HepG2 (cell line): ENCODE data around the gene LRP1-AS. TPM values are rescaled to one million over a fixed set of nuclear protein-coding genes. Genes with fewer than 3 reads are reported as not detected.
A peak's percentile ranks its signal among the peaks of the same experiment; 100 is the strongest.

Experiments used
- ATAC-seq: fragments of 200-7000 bp; cut with Tn5 transposase; 3 replicates; pipeline ENCODE4 v1.9.1; 2020; ENCODE audit warnings: mild to moderate bottlenecking, moderate library complexity
- BruUV-seq: library from RNA; stranded (reverse); fragments of 400-500 nt; replicated peaks from 2 replicates; lab custom pipeline; 2021; lab: Mats Ljungman, UMichigan
- CTCF ChIA-PET: fragments of 300-600 bp; formaldehyde crosslinking; extraction: SDS; loops from one replicate; lab custom pipeline; 2021; ENCODE audit warnings: low total read pairs, inconsistent platforms, low intra/inter-chr PET ratio; lab: Yijun Ruan, JAX
- POLR2A ChIA-PET: fragments of 350-600 bp; sonication (Branson Sonifier 250); formaldehyde crosslinking; loops from one replicate; lab custom pipeline; 2020; ENCODE audit warnings: antibody characterized with exemption, inconsistent platforms; lab: Yijun Ruan, JAX
- DNase-seq: peaks from one replicate; pipeline ENCODE4 v3.0.0-alpha.2; 2015; ENCODE audit warnings: low spot score
- FAIRE-seq: peaks from 3 replicates; lab custom pipeline; 2011; peaks lifted over from hg19 to GRCh38; lab: Jason Lieb, UNC
- H2AFZ ChIP-seq: one replicate; pipeline ENCODE4 v1.6.1; 2011; ENCODE audit warnings: low read length, inconsistent platforms
- H3K27ac ChIP-seq: fragments of 300-600 bp; 3 replicates; pipeline ENCODE4 v1.8.0; 2011; ENCODE audit warnings: mixed run types, mild to moderate bottlenecking, mixed read lengths, low read length, inconsistent platforms; ENCODE audit not compliant: insufficient read depth; ENCODE audit errors: extremely low read length
- H3K27me3 ChIP-seq, 2 experiments: fragments of 200-600 bp in 1 of 2; 2 replicates in 1 of 2; 3 replicates in 1 of 2; pipeline versions ENCODE4 v1.6.0 to v1.8.0; 2011; ENCODE audit warnings: low read length in 2 of 2, mild to moderate bottlenecking in 2 of 2, moderate library complexity in 2 of 2, inconsistent platforms in 1 of 2; ENCODE audit not compliant: insufficient read depth in 2 of 2, control insufficient read depth in 1 of 2
- H3K36me3 ChIP-seq, 2 experiments: fragments of 200-600 bp in 1 of 2; replicated peaks in 1 of 2; 2 replicates in 1 of 2; 3 replicates in 1 of 2; pipeline versions ENCODE4 v1.5.1 to v1.8.0; 2011; ENCODE audit warnings: low read length in 2 of 2, inconsistent platforms in 1 of 2; ENCODE audit not compliant: insufficient read depth in 2 of 2, control insufficient read depth in 1 of 2
- H3K4me1 ChIP-seq: 2 replicates; pipeline ENCODE4 v1.5.1; 2012; ENCODE audit warnings: low read length, inconsistent platforms; ENCODE audit not compliant: insufficient read depth
- H3K4me2 ChIP-seq: 2 replicates; pipeline ENCODE4 v1.6.0; 2011; ENCODE audit warnings: low read depth, low read length, inconsistent platforms
- H3K4me3 ChIP-seq, 3 experiments: fragments of 200-600 bp in 1 of 3; sonication (generic), shearing (Covaris generic) in 1 of 3; replicated peaks in 1 of 3; 2 replicates each; pipeline ENCODE4 v1.5.1; 2011 to 2016; ENCODE audit warnings: low read length in 3 of 3, inconsistent platforms in 2 of 3, low read depth in 2 of 3, mild to moderate bottlenecking in 2 of 3, control low read depth in 1 of 3, mixed read lengths in 1 of 3; ENCODE audit not compliant: insufficient read depth in 1 of 3
- H3K79me2 ChIP-seq: one replicate; pipeline ENCODE4 v1.6.1; 2011; ENCODE audit warnings: low read length, inconsistent platforms; ENCODE audit not compliant: insufficient read depth
- H3K9ac ChIP-seq: 2 replicates; pipeline ENCODE4 v1.6.0; 2011; ENCODE audit warnings: mild to moderate bottlenecking, low read depth, low read length, inconsistent platforms; ENCODE audit not compliant: insufficient read depth
- H3K9me3 ChIP-seq: 2 replicates; pipeline ENCODE4 v1.5.1; 2012; ENCODE audit warnings: mild to moderate bottlenecking, low read length
- H4K20me1 ChIP-seq: 2 replicates; pipeline ENCODE4 v1.6.0; 2011; ENCODE audit warnings: inconsistent platforms, mild to moderate bottlenecking, low read length, moderate library complexity; ENCODE audit not compliant: insufficient read depth
- TSC22D2 ChIP-seq: sonication (generic); formaldehyde crosslinking; IDR thresholded peaks from 2 replicates; pipeline ENCODE4 v1.5.1; 2020; ENCODE audit warnings: missing genetic modification reagents, mild to moderate bottlenecking, borderline replicate concordance
- XRCC5 ChIP-seq: fragments of 200-400 bp; formaldehyde crosslinking; optimal IDR thresholded peaks from 2 replicates; pipeline ENCODE3; 2017; ENCODE audit warnings: mild to moderate bottlenecking, low read length
- ZNF468 ChIP-seq: sonication (generic); formaldehyde crosslinking; IDR thresholded peaks from 2 replicates; pipeline ENCODE4 v1.8.0; 2022; ENCODE audit warnings: mild to moderate bottlenecking, moderate library complexity, missing genetic modification reagents
- ZNF607 ChIP-seq: sonication (generic); formaldehyde crosslinking; IDR thresholded peaks from 2 replicates; pipeline ENCODE4 v1.5.1; 2020; ENCODE audit warnings: missing genetic modification reagents, mild to moderate bottlenecking, borderline replicate concordance
- WGBS: methylation state at CpG from one replicate; pipeline ENCODE4 v1.1.6; 2017; ENCODE audit warnings: low lambda C conversion rate; 5-methylcytosine and 5-hydroxymethylcytosine counted together
- in situ Hi-C: cut with HindIII; loops from 2 replicates; pipeline ENCODE4 v1.10.0; 2017; ENCODE audit warnings: low pct_unique_long_range_greater_than_20kb; ENCODE audit not compliant: extremely low pct_ligation_motif_present
- intact Hi-C: fragments of 100-400 bp; cut with micrococcal nuclease; formaldehyde crosslinking; loops from one replicate; pipeline ENCODE4 v1.10.0; 2022; ENCODE audit not compliant: unreplicated experiment
- polyA plus RNA-seq, 8 experiments: library from polyadenylated mRNA; depleted of rRNA in 3 of 8; stranded (reverse) in 7 of 8; unstranded in 1 of 8; fragments of >200 nt; fragmentation: Illumina TruSeq in 4 of 8; extraction: Trizol in 4 of 8; gene quantifications; 2 replicates each; pipeline versions ENCODE4 v1.2.1 to v1.2.3, GENCODE V29; 2011 to 2016; ENCODE audit warnings: low read depth in 4 of 8, missing spikeins in 1 of 8, mixed read lengths in 1 of 8; ENCODE audit not compliant: insufficient read depth in 1 of 8
- total RNA-seq, 5 experiments: library from RNA; depleted of rRNA; stranded (reverse); fragments of >200 nt; fragmentation: Illumina TruSeq; extraction: Trizol; gene quantifications; 2 replicates each; pipeline ENCODE4 v1.2.3, GENCODE V29; 2016; ENCODE audit warnings: low read depth in 1 of 5
- TF ChIP-seq, protein P1 (sequence below): sonication (generic); formaldehyde crosslinking; IDR thresholded peaks from 2 replicates; pipeline ENCODE4 v1.5.0; 2020; ENCODE audit warnings: mild to moderate bottlenecking, missing genetic modification reagents
- TF ChIP-seq, protein P2 (sequence below): sonication (generic); formaldehyde crosslinking; IDR thresholded peaks from 2 replicates; pipeline ENCODE4 v1.4.0; 2020; ENCODE audit warnings: missing genetic modification reagents
- TF ChIP-seq, protein P3 (sequence below): sonication (generic); formaldehyde crosslinking; IDR thresholded peaks from 2 replicates; pipeline ENCODE4 v1.5.1; 2020; ENCODE audit warnings: mild to moderate bottlenecking, missing genetic modification reagents, moderate library complexity
- TF ChIP-seq, protein P4 (sequence below): fragments of 450-650 bp; IDR thresholded peaks from 2 replicates; pipeline ENCODE4 v1.6.1; 2017
- TF ChIP-seq, protein P5 (sequence below): sonication (generic); formaldehyde crosslinking; conservative IDR thresholded peaks from 2 replicates; pipeline ENCODE4 v1.8.0; 2022; ENCODE audit warnings: low read depth, missing genetic modification reagents

LRP1-AS gene
- total and polyA plus RNA-seq, 2 of the 13 experiments (the other 11 are each of a cell fraction or from before 2014, with no cell fraction given) = 0.20 TPM; not detected in 1

DNA sequence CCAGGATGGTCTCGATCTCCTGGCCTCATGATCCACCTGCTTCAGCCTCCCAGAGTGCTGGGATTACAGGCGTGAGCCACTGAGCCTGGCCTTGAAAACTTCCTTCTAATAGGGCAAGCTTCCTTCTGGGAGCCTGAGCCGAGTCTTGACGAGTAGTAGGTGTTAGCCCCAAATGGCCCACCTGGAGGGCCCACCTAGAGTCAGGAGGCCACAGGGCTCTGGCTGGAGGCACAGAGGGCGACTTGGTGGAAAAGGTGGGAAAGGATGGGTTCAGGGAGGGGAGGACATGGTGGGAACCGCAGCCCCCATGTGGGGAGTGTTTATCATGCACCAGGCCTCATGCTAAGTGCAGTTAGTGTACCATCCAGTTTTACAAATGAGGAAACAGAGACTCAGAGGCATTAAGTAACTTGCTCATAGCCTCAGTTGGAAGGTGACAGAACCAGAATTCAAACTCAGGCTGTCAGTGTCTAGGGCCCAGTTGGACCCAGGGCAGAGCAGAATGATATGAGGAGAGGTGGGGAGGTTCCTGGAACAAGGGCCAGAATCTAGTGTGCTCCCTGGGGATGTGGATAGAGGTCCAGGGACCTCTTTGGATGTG lies 3.1 kb upstream of the LRP1-AS start (continued):
- TF ChIP-seq, protein P1, sequence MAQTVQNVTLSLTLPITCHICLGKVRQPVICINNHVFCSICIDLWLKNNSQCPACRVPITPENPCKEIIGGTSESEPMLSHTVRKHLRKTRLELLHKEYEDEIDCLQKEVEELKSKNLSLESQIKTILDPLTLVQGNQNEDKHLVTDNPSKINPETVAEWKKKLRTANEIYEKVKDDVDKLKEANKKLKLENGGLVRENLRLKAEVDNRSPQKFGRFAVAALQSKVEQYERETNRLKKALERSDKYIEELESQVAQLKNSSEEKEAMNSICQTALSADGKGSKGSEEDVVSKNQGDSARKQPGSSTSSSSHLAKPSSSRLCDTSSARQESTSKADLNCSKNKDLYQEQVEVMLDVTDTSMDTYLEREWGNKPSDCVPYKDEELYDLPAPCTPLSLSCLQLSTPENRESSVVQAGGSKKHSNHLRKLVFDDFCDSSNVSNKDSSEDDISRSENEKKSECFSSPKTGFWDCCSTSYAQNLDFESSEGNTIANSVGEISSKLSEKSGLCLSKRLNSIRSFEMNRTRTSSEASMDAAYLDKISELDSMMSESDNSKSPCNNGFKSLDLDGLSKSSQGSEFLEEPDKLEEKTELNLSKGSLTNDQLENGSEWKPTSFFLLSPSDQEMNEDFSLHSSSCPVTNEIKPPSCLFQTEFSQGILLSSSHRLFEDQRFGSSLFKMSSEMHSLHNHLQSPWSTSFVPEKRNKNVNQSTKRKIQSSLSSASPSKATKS = no peak

DNA sequence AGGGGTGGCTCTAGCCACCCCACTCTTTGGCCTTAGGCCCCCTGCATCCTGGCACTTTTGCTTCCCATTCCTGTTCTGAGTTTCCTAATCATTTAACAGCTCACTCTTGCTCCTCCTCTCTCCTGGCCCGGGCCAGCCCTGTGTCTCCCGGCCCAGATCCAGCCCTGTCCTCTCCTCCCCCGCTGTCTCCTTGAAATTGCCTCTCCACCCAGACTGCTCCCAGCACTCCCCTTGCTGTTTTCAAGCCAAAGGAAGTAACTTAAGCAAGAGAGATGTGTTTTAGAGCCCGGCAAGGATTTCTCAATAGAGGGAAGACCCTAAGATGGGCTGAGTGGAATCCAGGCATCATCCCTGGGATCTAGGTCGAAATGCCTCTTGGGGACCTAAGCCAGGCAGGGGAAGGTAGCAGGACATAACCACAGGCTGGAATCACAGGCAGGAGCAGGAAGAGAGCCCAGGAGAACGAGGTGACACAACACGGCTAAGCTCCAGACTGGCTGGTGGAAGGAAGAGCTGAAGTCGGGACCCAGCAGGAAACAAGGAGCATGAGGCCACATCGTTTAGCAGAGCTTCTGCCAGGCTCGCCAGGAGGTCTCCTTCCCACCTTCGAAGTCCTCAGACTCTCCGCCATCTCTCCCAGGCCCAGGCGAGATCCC lies 2.0 kb upstream of the LRP1-AS start:
- Histone ChIP-seq H3K4me3 (peak overlapping the region in 1 of 3 experiments; percentile 35; a peak in 2 of 6 replicates), H3K36me3 (peaks cover 26 to 27% of the 10 kb centered on the region in 2 experiments), H4K20me1 (no peaks in the 10 kb centered on the region), H2AFZ (no peak overlapping the region), H3K4me2 (peak overlapping the region; percentile 45), H3K79me2 (peaks cover 3% of the 10 kb centered on the region), H3K9me3 (no peaks in the 10 kb centered on the region), H3K4me1 (peaks cover 98% of the 10 kb centered on the region), H3K9ac (peak overlapping the region; percentile 55), H3K27ac (peak overlapping the region; percentile 92), H3K27me3 (no peaks in the 10 kb centered on the region)
- intact Hi-C loops = no loop called here
- POLR2A ChIA-PET = interaction anchor here (0.8 to 11.4 kb wide), 19 partner anchors 9 to 426 kb away, joined by 3 to 827 read pairs (median 6); partner anchors contain the start of genes LRP1, NAB2, NEMP1 and SHMT2
- 12% methylated on average over 13 of the region's 13 CpGs for WGBS
- in situ Hi-C loops = no loop called here
- no TSS peak for BruUV-seq
- DNase-seq (peak; percentile 27), FAIRE-seq (no peak), ATAC-seq (peak; percentile 40)
- CTCF ChIA-PET = no interaction called here
- TF ChIP-seq, protein P2, sequence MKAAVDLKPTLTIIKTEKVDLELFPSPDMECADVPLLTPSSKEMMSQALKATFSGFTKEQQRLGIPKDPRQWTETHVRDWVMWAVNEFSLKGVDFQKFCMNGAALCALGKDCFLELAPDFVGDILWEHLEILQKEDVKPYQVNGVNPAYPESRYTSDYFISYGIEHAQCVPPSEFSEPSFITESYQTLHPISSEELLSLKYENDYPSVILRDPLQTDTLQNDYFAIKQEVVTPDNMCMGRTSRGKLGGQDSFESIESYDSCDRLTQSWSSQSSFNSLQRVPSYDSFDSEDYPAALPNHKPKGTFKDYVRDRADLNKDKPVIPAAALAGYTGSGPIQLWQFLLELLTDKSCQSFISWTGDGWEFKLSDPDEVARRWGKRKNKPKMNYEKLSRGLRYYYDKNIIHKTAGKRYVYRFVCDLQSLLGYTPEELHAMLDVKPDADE = no peak
- no peak for TF ChIP-seq ZNF607
- no peak for TF ChIP-seq ZNF468 (CRISPR knock-in tag)
- TF ChIP-seq, protein P3, sequence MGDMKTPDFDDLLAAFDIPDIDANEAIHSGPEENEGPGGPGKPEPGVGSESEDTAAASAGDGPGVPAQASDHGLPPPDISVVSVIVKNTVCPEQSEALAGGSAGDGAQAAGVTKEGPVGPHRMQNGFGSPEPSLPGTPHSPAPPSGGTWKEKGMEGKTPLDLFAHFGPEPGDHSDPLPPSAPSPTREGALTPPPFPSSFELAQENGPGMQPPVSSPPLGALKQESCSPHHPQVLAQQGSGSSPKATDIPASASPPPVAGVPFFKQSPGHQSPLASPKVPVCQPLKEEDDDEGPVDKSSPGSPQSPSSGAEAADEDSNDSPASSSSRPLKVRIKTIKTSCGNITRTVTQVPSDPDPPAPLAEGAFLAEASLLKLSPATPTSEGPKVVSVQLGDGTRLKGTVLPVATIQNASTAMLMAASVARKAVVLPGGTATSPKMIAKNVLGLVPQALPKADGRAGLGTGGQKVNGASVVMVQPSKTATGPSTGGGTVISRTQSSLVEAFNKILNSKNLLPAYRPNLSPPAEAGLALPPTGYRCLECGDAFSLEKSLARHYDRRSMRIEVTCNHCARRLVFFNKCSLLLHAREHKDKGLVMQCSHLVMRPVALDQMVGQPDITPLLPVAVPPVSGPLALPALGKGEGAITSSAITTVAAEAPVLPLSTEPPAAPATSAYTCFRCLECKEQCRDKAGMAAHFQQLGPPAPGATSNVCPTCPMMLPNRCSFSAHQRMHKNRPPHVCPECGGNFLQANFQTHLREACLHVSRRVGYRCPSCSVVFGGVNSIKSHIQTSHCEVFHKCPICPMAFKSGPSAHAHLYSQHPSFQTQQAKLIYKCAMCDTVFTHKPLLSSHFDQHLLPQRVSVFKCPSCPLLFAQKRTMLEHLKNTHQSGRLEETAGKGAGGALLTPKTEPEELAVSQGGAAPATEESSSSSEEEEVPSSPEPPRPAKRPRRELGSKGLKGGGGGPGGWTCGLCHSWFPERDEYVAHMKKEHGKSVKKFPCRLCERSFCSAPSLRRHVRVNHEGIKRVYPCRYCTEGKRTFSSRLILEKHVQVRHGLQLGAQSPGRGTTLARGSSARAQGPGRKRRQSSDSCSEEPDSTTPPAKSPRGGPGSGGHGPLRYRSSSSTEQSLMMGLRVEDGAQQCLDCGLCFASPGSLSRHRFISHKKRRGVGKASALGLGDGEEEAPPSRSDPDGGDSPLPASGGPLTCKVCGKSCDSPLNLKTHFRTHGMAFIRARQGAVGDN = peak; percentile 67
- TF ChIP-seq, protein P4, sequence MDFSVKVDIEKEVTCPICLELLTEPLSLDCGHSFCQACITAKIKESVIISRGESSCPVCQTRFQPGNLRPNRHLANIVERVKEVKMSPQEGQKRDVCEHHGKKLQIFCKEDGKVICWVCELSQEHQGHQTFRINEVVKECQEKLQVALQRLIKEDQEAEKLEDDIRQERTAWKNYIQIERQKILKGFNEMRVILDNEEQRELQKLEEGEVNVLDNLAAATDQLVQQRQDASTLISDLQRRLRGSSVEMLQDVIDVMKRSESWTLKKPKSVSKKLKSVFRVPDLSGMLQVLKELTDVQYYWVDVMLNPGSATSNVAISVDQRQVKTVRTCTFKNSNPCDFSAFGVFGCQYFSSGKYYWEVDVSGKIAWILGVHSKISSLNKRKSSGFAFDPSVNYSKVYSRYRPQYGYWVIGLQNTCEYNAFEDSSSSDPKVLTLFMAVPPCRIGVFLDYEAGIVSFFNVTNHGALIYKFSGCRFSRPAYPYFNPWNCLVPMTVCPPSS = no peak
- TF ChIP-seq XRCC5 = peak; percentile 15
- no peak for TF ChIP-seq TSC22D2 (CRISPR knock-in tag)
- TF ChIP-seq, protein P5, sequence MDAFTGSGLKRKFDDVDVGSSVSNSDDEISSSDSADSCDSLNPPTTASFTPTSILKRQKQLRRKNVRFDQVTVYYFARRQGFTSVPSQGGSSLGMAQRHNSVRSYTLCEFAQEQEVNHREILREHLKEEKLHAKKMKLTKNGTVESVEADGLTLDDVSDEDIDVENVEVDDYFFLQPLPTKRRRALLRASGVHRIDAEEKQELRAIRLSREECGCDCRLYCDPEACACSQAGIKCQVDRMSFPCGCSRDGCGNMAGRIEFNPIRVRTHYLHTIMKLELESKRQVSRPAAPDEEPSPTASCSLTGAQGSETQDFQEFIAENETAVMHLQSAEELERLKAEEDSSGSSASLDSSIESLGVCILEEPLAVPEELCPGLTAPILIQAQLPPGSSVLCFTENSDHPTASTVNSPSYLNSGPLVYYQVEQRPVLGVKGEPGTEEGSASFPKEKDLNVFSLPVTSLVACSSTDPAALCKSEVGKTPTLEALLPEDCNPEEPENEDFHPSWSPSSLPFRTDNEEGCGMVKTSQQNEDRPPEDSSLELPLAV = no peak
